HG02973 (cell line): ENCODE measurements around the gene CBX1.
"Not testable (repeated sequence)": the region's sequence is repeated elsewhere in the genome, so short reads cannot be mapped to it uniquely, and the experiment has no call there.

ENCODE experiments used
- ATAC-seq: cut with Tn5 transposase; IDR thresholded peaks from one replicate; pipeline ENCODE4 v1.9.1; 2021; ENCODE audit warnings: moderate library complexity; ENCODE audit not compliant: unreplicated experiment

The CBX1 gene

GRCh38 chr17:48074322-48075081 lies 26.8 kb downstream of the CBX1 start:
- ATAC-seq = no peak

GRCh38 chr17:48073566-48074094 lies 27.6 kb downstream of the CBX1 start:
- ATAC-seq = not testable (repeated sequence)

GRCh38 chr17:48072811-48073210 lies 28.5 kb downstream of the CBX1 start:
- not testable (repeated sequence) for ATAC-seq

GRCh38 chr17:48071654-48072053 lies 29.6 kb downstream of the CBX1 start:
- ATAC-seq = no peak

GRCh38 chr17:48070195-48070594 lies 31.1 kb downstream of the CBX1 start:
- ATAC-seq = no peak

GRCh38 chr17:48068491-48068961 lies 32.8 kb downstream of the CBX1 start:
- ATAC-seq = no peak

- ATAC-seq = not testable (repeated sequence)
Measured at GRCh38 chr17:48067808-48068207, 33.5 kb downstream of the CBX1 start.

GRCh38 chr17:48067245-48067644 lies 34.0 kb downstream of the CBX1 start:
- no peak for ATAC-seq

GRCh38 chr17:48066656-48067055 lies 34.6 kb downstream of the CBX1 start:
- no peak for ATAC-seq

- ATAC-seq = no peak
Measured at GRCh38 chr17:48066192-48066591, 35.1 kb downstream of the CBX1 start.

- no peak for ATAC-seq
Measured at GRCh38 chr17:48064638-48065037, 36.6 kb downstream of the CBX1 start.

GRCh38 chr17:48062273-48062672 lies 39.0 kb downstream of the CBX1 start:
- no peak for ATAC-seq

- no peak for ATAC-seq
Measured at GRCh38 chr17:48060249-48060648, 41.0 kb downstream of the CBX1 start.

GRCh38 chr17:48059125-48059668 lies 42.1 kb downstream of the CBX1 start:
- no peak for ATAC-seq

GRCh38 chr17:48058393-48059124 lies 42.7 kb downstream of the CBX1 start:
- no peak for ATAC-seq

- no peak for ATAC-seq
Measured at GRCh38 chr17:48057626-48058025, 43.7 kb downstream of the CBX1 start.

- ATAC-seq = no peak
Measured at GRCh38 chr17:48056879-48057278, 44.4 kb downstream of the CBX1 start.

GRCh38 chr17:48056246-48056745 lies 45.0 kb downstream of the CBX1 start:
- ATAC-seq = no peak

GRCh38 chr17:48055531-48056245 lies 45.6 kb downstream of the CBX1 start:
- no peak for ATAC-seq

GRCh38 chr17:48054238-48055185 lies 46.8 kb downstream of the CBX1 start:
- ATAC-seq = no peak
